HUES6 (cell line): ENCODE data around the gene ZNF365.

Source experiments
- H3K27ac ChIP-seq: 2 replicates; pipeline ENCODE4 v1.7.0; 2013; ENCODE audit warnings: low read depth, mild to moderate bottlenecking, low read length, inconsistent platforms
- H3K27me3 ChIP-seq: 2 replicates; pipeline ENCODE4 v1.6.1; 2013; ENCODE audit warnings: low read length; ENCODE audit not compliant: control insufficient read depth, insufficient read depth
- H3K36me3 ChIP-seq: 2 replicates; pipeline ENCODE4 v1.6.1; 2013; ENCODE audit warnings: low read length; ENCODE audit not compliant: control insufficient read depth, insufficient read depth
- H3K4me1 ChIP-seq: 2 replicates; pipeline ENCODE4 v1.6.1; 2013; ENCODE audit warnings: low read length; ENCODE audit not compliant: control insufficient read depth, insufficient read depth
- H3K4me3 ChIP-seq: 2 replicates; pipeline ENCODE4 v1.5.1; 2013; ENCODE audit warnings: low read depth, low read length
- H3K9ac ChIP-seq: one replicate; pipeline ENCODE4 v1.6.1; 2013; ENCODE audit warnings: mild to moderate bottlenecking, low read length
- H3K9me3 ChIP-seq: 2 replicates; pipeline ENCODE4 v1.6.1; 2013; ENCODE audit warnings: low read depth, low read length; ENCODE audit not compliant: control insufficient read depth, insufficient read depth

ZNF365 gene

GRCh38 chr10:62414359-62414758, 40.2 kb downstream of the ZNF365 start:
- Histone ChIP-seq H3K36me3 (no peaks in the 10 kb centered on the region), H3K9ac (no peak overlapping the region), H3K4me1 (no peaks in the 10 kb centered on the region), H3K27me3 (no peaks in the 10 kb centered on the region; the same call in 1 of the 2 replicates), H3K9me3 (no peaks in the 10 kb centered on the region), H3K27ac (no peak overlapping the region), H3K4me3 (no peak overlapping the region)

GRCh38 chr10:62422068-62422590, 48.0 kb downstream of the ZNF365 start:
- Histone ChIP-seq H3K36me3 (no peaks in the 10 kb centered on the region), H3K9me3 (no peaks in the 10 kb centered on the region), H3K4me3 (no peak overlapping the region), H3K9ac (no peak overlapping the region), H3K27me3 (peaks cover 51% of the 10 kb centered on the region), H3K4me1 (peaks cover 4% of the 10 kb centered on the region; the same call in 1 of the 2 replicates), H3K27ac (no peak overlapping the region)

GRCh38 chr10:62424026-62424425, 49.9 kb downstream of the ZNF365 start:
- Histone ChIP-seq H3K27ac (no peak overlapping the region), H3K4me3 (no peak overlapping the region), H3K9me3 (no peaks in the 10 kb centered on the region), H3K27me3 (peaks cover 69% of the 10 kb centered on the region), H3K9ac (no peak overlapping the region), H3K36me3 (no peaks in the 10 kb centered on the region), H3K4me1 (peaks cover 6% of the 10 kb centered on the region; the same call in 1 of the 2 replicates)

GRCh38 chr10:62426086-62426485, 51.9 kb downstream of the ZNF365 start:
- Histone ChIP-seq H3K9ac (no peak overlapping the region), H3K4me1 (peaks cover 6% of the 10 kb centered on the region; the same call in 1 of the 2 replicates), H3K9me3 (no peaks in the 10 kb centered on the region), H3K27me3 (peaks cover 78% of the 10 kb centered on the region), H3K36me3 (no peaks in the 10 kb centered on the region), H3K27ac (no peak overlapping the region), H3K4me3 (no peak overlapping the region)

GRCh38 chr10:62426600-62426999, 52.4 kb downstream of the ZNF365 start:
- Histone ChIP-seq H3K4me3 (no peak overlapping the region), H3K9me3 (no peaks in the 10 kb centered on the region), H3K27me3 (peaks cover 78% of the 10 kb centered on the region), H3K4me1 (peaks cover 6% of the 10 kb centered on the region; the same call in 1 of the 2 replicates), H3K27ac (no peak overlapping the region), H3K36me3 (no peaks in the 10 kb centered on the region), H3K9ac (no peak overlapping the region)

- Histone ChIP-seq H3K4me1 (peaks cover 6% of the 10 kb centered on the region; the same call in 1 of the 2 replicates), H3K27me3 (peaks cover 40% of the 10 kb centered on the region), H3K27ac (no peak overlapping the region)
Observed at GRCh38 chr10:62430881-62431280, 56.7 kb downstream of the ZNF365 start.

GRCh38 chr10:62433181-62433692, 59.1 kb downstream of the ZNF365 start:
- no peak overlapping the region for H3K9ac ChIP-seq
- H3K4me3 ChIP-seq = no peak overlapping the region
- no peak overlapping the region for H3K27ac ChIP-seq
- no peaks in the 10 kb centered on the region for H3K4me1 ChIP-seq
- no peaks in the 10 kb centered on the region for H3K9me3 ChIP-seq
- no peaks in the 10 kb centered on the region for H3K36me3 ChIP-seq
- H3K27me3 ChIP-seq = peaks cover 16% of the 10 kb centered on the region

More at GRCh38 chr10:62430881-62431280, 56.7 kb downstream of the ZNF365 start:
- H3K4me3 ChIP-seq = no peak overlapping the region
- no peak overlapping the region for H3K9ac ChIP-seq
- no peaks in the 10 kb centered on the region for H3K36me3 ChIP-seq
- no peaks in the 10 kb centered on the region for H3K9me3 ChIP-seq

- H3K9ac ChIP-seq = no peak overlapping the region
- H3K36me3 ChIP-seq = no peaks in the 10 kb centered on the region
- H3K27ac ChIP-seq = no peak overlapping the region
- no peak overlapping the region for H3K4me3 ChIP-seq
- no peaks in the 10 kb centered on the region for H3K9me3 ChIP-seq
- H3K4me1 ChIP-seq = no peaks in the 10 kb centered on the region
- H3K27me3 ChIP-seq = peaks cover 10% of the 10 kb centered on the region
Observed at GRCh38 chr10:62433901-62434300, 59.7 kb downstream of the ZNF365 start.

- Histone ChIP-seq H3K36me3 (no peaks in the 10 kb centered on the region), H3K4me1 (no peaks in the 10 kb centered on the region), H3K27ac (no peak overlapping the region), H3K27me3 (no peaks in the 10 kb centered on the region), H3K9me3 (no peaks in the 10 kb centered on the region), H3K9ac (no peak overlapping the region), H3K4me3 (no peak overlapping the region)
Observed at GRCh38 chr10:62437696-62438095, 63.5 kb downstream of the ZNF365 start.

- Histone ChIP-seq H3K4me3 (no peak overlapping the region), H3K27me3 (no peaks in the 10 kb centered on the region), H3K4me1 (peaks cover 10% of the 10 kb centered on the region; the same call in 1 of the 2 replicates), H3K36me3 (no peaks in the 10 kb centered on the region), H3K9ac (no peak overlapping the region), H3K27ac (no peak overlapping the region), H3K9me3 (no peaks in the 10 kb centered on the region)
Observed at GRCh38 chr10:62442006-62442405, 67.8 kb downstream of the ZNF365 start.

GRCh38 chr10:62442894-62443669, 68.9 kb downstream of the ZNF365 start:
- H3K36me3 ChIP-seq = no peaks in the 10 kb centered on the region
- peaks cover 10% of the 10 kb centered on the region; the same call in 1 of the 2 replicates for H3K4me1 ChIP-seq
- H3K9me3 ChIP-seq = no peaks in the 10 kb centered on the region
- H3K9ac ChIP-seq = no peak overlapping the region
- H3K27me3 ChIP-seq = no peaks in the 10 kb centered on the region
- H3K4me3 ChIP-seq = no peak overlapping the region
- no peak overlapping the region for H3K27ac ChIP-seq
